Panc1 (cell line): ENCODE measurements around the gene TEDC1.

Experiments used
- SIN3A ChIP-seq: IDR thresholded peaks from 2 replicates; pipeline ENCODE4 v1.6.1; 2012; ENCODE audit warnings: low read depth, mild to moderate bottlenecking, low read length, moderate library complexity, borderline replicate concordance; ENCODE audit not compliant: insufficient read depth
- TF ChIP-seq, protein P1 (sequence below): fragments of 450-650 bp; IDR thresholded peaks from 2 replicates; pipeline ENCODE4 v1.5.1; 2017; ENCODE audit warnings: mild to moderate bottlenecking

DNA sequence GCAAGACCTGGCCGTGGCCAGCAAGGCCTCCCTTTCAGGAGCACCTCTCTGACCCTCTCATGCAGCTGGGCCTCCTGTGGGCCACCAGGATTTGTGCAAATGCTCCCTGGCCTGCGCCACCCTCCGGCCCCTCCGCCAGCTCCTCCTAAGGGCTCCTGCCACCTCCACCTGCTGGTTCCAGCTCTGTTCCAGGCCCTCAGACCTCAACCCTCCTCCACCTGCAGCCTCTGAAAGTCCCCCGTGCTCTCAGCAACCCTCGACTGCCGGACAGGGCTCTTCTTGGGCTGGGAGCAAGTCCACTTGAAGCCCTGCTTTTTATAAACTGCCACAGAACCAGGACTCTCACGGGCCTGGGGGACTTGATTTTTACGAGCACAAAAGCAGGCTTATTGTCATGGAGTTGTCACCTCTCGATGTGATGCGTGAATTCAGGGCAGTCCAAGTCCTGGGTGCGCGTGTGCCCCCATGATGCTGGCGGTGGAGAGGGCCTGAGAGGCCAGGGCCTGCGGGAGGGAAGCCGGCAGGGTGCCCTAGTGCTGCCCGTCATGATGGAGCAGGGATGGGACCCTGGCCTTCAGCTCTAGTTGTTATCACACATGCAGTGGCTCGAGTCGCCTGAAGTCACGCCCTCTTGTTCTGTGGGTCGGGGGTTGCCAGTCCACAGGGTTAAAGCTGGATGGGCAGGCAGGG, 9.1 kb downstream of the TEDC1 start:
- TF ChIP-seq, protein P1, sequence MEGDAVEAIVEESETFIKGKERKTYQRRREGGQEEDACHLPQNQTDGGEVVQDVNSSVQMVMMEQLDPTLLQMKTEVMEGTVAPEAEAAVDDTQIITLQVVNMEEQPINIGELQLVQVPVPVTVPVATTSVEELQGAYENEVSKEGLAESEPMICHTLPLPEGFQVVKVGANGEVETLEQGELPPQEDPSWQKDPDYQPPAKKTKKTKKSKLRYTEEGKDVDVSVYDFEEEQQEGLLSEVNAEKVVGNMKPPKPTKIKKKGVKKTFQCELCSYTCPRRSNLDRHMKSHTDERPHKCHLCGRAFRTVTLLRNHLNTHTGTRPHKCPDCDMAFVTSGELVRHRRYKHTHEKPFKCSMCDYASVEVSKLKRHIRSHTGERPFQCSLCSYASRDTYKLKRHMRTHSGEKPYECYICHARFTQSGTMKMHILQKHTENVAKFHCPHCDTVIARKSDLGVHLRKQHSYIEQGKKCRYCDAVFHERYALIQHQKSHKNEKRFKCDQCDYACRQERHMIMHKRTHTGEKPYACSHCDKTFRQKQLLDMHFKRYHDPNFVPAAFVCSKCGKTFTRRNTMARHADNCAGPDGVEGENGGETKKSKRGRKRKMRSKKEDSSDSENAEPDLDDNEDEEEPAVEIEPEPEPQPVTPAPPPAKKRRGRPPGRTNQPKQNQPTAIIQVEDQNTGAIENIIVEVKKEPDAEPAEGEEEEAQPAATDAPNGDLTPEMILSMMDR, result no peak
- TF ChIP-seq SIN3A, result no peak
